D341Med (cell line): ENCODE data around the gene PHACTR3.

Experiments
- DNase-seq: peaks from one replicate; pipeline ENCODE4 v3.0.0; 2012; ENCODE audit warnings: low spot score

PHACTR3 gene

GRCh38 chr20:59816146-59816738 lies 211.9 kb downstream of the PHACTR3 start:
- peak; percentile 2 for DNase-seq

- peak; percentile 3 for DNase-seq
Measured at GRCh38 chr20:59817406-59817805, 213.1 kb downstream of the PHACTR3 start.

- DNase-seq, result peak; percentile 5
Measured at GRCh38 chr20:59817846-59818615, 213.7 kb downstream of the PHACTR3 start.

- DNase-seq, result peak; percentile 4
Measured at GRCh38 chr20:59818911-59819310, 214.6 kb downstream of the PHACTR3 start.

- peak; percentile 12 for DNase-seq
Measured at GRCh38 chr20:59819496-59820203, 215.3 kb downstream of the PHACTR3 start.

- peak; percentile 15 for DNase-seq
Measured at GRCh38 chr20:59820204-59821041, 216.1 kb downstream of the PHACTR3 start.

GRCh38 chr20:59821201-59821600 lies 216.9 kb downstream of the PHACTR3 start:
- peak; percentile 2 for DNase-seq

GRCh38 chr20:59821788-59822187 lies 217.4 kb downstream of the PHACTR3 start:
- peak; percentile 8 for DNase-seq

- no peak for DNase-seq
Measured at GRCh38 chr20:59822291-59823029, 218.1 kb downstream of the PHACTR3 start.

GRCh38 chr20:59823030-59823423 lies 218.7 kb downstream of the PHACTR3 start:
- DNase-seq, result no peak

GRCh38 chr20:59823491-59824259 lies 219.3 kb downstream of the PHACTR3 start:
- no peak for DNase-seq

GRCh38 chr20:59824711-59825562 lies 220.6 kb downstream of the PHACTR3 start:
- DNase-seq, result no peak

- no peak for DNase-seq
Measured at GRCh38 chr20:59825563-59825920, 221.2 kb downstream of the PHACTR3 start.

- DNase-seq, result no peak
Measured at GRCh38 chr20:59825944-59826759, 221.8 kb downstream of the PHACTR3 start.

- no peak for DNase-seq
Measured at GRCh38 chr20:59827138-59828056, 223.1 kb downstream of the PHACTR3 start.

GRCh38 chr20:59828125-59829053 lies 224.0 kb downstream of the PHACTR3 start:
- DNase-seq, result no peak
